Lower lobe of right lung (tissue), 2 donors: Measurements from ENCODE around the gene ARHGAP32. TPM values are rescaled to one million over a fixed set of nuclear protein-coding genes. Genes with fewer than 3 reads are reported as not detected.
"Not testable (repeated sequence)": the region's sequence is repeated elsewhere in the genome, so short reads cannot be mapped to it uniquely, and the experiment has no call there.

Source experiments
- ATAC-seq, 2 donors: fragments of 200-7000 bp; cut with Tn5 transposase; one replicate each; pipeline ENCODE4 v1.9.1; 2020 to 2022; ENCODE audit warnings: mild to moderate bottlenecking in 2 of 2, moderate library complexity in 2 of 2
- DNase-seq: peaks from one replicate; pipeline ENCODE4 v3.0.0-alpha.2; 2020
- H3K27ac ChIP-seq: fragments of 200-600 bp; one replicate; pipeline ENCODE4 v1.8.0; 2022
- H3K27me3 ChIP-seq: fragments of 200-600 bp; one replicate; pipeline ENCODE4 v1.8.0; 2022; ENCODE audit warnings: low read depth
- H3K36me3 ChIP-seq: fragments of 200-600 bp; one replicate; pipeline ENCODE4 v1.8.0; 2022; ENCODE audit warnings: mild to moderate bottlenecking
- H3K4me1 ChIP-seq: fragments of 200-600 bp; one replicate; pipeline ENCODE4 v1.8.0; 2022
- H3K4me3 ChIP-seq: fragments of 200-600 bp; one replicate; pipeline ENCODE4 v1.8.0; 2022; ENCODE audit warnings: mild to moderate bottlenecking
- H3K9me3 ChIP-seq: fragments of 200-600 bp; one replicate; pipeline ENCODE4 v1.8.0; 2022
- CTCF ChIP-seq: fragments of 200-600 bp; IDR thresholded peaks from one replicate; pipeline ENCODE4 v1.8.0; 2022; ENCODE audit warnings: antibody characterized with exemption, mild to moderate bottlenecking
- intact Hi-C: fragments of 100-400 bp; cut with DNase I; formaldehyde crosslinking; loops from one replicate; pipeline ENCODE4 v1.11.0; 2022
- total RNA-seq: library from RNA; stranded (reverse); fragmentation: NEBNext Ultra II Directional; extraction: Animal tissue kit (Norgen Biotek cat#: 25700); gene quantifications from one replicate; pipeline ENCODE4 v1.2.1, GENCODE V29; 2021
- donor health status: DM: no; HTN: yes; CAD: no; lungs with severe emphysema.

The ARHGAP32 gene
- total RNA-seq, 1 donor from 2014 or later, result 27.9 TPM

GRCh38 chr11:128921793-128922192 lies 270.3 kb downstream of the ARHGAP32 start:
- Histone ChIP-seq H3K4me3 (no peak overlapping the region), H3K27me3 (no peaks in the 10 kb centered on the region), H3K9me3 (no peaks in the 10 kb centered on the region), H3K4me1 (no peaks in the 10 kb centered on the region), H3K36me3 (no peaks in the 10 kb centered on the region), H3K27ac (no peak overlapping the region)
- no peak for TF ChIP-seq CTCF
- ATAC-seq (no peak), DNase-seq (no peak)
- intact Hi-C loops, result no loop called here

DNA sequence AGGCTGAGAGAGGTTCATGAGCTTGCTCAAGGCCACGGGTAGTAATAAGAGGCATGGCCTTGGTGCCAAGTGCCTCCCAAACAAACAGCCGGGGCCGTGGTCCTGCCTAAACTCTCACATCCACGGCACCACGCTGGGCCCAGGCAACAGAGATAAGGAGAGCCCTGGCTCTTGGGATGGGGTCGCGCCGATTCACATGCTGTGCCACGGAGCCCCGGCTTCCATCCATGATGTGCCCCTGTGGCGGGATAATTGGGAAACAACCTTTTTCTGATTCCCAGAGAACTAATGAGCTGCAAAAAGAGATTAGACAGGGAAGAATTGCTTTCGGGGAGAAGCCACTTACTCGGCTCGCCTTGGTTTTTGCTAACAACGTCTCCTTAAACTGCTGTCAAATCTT lies 271.5 kb downstream of the ARHGAP32 start:
- intact Hi-C loops, result no loop called here
- no peak overlapping the region for H3K27ac ChIP-seq
- no peaks in the 10 kb centered on the region for H3K27me3 ChIP-seq
- no peaks in the 10 kb centered on the region for H3K4me1 ChIP-seq
- ATAC-seq, result no peak
- no peaks in the 10 kb centered on the region for H3K9me3 ChIP-seq
- TF ChIP-seq CTCF, result no peak
- no peak for DNase-seq
- no peaks in the 10 kb centered on the region for H3K36me3 ChIP-seq
- no peak overlapping the region for H3K4me3 ChIP-seq

DNA sequence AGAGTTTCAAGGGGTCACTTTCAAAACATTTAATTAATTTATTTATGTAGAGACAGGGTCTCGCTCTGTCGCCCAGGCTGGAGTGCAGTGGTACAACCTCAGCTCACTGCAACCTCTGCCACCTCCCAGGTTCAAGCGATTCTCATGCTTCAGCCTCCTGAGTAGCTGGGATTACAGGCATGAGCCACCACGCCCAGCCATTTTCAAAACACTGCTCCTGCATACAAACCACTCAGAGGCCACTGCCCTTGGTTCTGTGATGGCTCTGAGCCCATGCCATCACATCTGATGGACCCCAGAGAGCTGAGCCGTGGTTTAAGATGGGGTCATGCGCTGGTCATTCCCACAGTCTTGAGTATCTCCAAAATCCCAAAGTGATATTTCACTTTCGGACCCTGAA lies 272.5 kb downstream of the ARHGAP32 start:
- ATAC-seq, H3K9me3 ChIP-seq, H3K27me3 ChIP-seq, DNase-seq, H3K36me3 ChIP-seq, H3K27ac ChIP-seq, intact Hi-C loops, H3K4me3 ChIP-seq, H3K4me1 ChIP-seq: not testable (repeated sequence)

DNA sequence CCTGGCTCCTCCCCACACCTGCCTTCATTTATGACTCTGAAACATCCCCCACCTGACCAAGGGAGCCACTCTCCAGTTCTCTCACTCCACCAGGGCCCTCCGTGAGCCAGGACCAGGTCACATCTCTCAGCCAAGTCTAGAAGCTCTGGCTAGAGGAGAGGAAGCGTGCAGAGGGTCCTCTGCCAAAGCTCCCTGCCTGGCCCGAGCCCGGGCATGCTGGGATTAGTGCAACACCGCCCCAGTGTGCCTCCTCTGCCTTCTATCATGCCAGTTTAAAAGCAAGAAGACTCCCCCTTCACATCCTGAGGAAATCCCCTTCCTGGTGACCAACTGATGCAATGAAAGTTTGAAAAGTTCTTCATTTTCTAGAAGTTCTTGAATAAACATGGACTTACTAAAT lies 272.9 kb downstream of the ARHGAP32 start:
- intact Hi-C loops, result no loop called here
- Histone ChIP-seq H3K9me3 (no peaks in the 10 kb centered on the region), H3K4me1 (no peaks in the 10 kb centered on the region), H3K36me3 (no peaks in the 10 kb centered on the region), H3K27me3 (no peaks in the 10 kb centered on the region), H3K27ac (no peak overlapping the region), H3K4me3 (no peak overlapping the region)
- no peak for TF ChIP-seq CTCF
- DNase-seq (no peak), ATAC-seq (no peak)

- no peak for DNase-seq
- intact Hi-C loops, result no loop called here
- Histone ChIP-seq H3K9me3 (no peaks in the 10 kb centered on the region), H3K36me3 (no peaks in the 10 kb centered on the region), H3K4me1 (no peaks in the 10 kb centered on the region), H3K4me3 (no peak overlapping the region), H3K27ac (no peak overlapping the region), H3K27me3 (no peaks in the 10 kb centered on the region)
- no peak for ATAC-seq
- TF ChIP-seq CTCF, result no peak
Observed at GRCh38 chr11:128917144-128917724, 274.9 kb downstream of the ARHGAP32 start.

DNA sequence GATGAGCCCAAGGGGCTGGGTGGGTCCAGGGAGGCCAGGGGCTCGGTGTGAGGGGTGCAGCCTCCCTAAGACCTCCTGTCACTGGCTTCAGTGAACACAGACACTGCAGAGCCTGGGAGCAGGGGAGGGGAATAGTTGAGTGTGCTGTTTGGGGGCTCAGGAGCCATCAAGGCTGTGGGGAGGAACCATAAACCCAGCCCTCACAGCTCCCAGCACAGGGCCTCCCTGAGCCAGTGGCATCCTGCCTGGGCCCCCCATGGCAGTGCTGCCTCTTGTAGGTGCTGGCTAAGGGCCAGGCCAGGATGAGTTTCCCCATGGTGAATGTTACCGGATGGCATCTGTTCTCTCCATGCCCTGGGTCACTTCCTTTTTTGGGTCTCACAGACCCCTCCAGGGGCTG lies 275.4 kb downstream of the ARHGAP32 start:
- no peak for ATAC-seq
- intact Hi-C loops, result no loop called here
- no peaks in the 10 kb centered on the region for H3K36me3 ChIP-seq

More for the DNA sequence above, 275.4 kb downstream of the ARHGAP32 start:
- TF ChIP-seq CTCF, result no peak
- Histone ChIP-seq H3K9me3 (no peaks in the 10 kb centered on the region), H3K4me3 (no peak overlapping the region), H3K27ac (no peak overlapping the region), H3K27me3 (no peaks in the 10 kb centered on the region), H3K4me1 (no peaks in the 10 kb centered on the region)
- DNase-seq, result no peak
